Caco-2 (cell line): ENCODE results near the gene ANP32A. TPM values are rescaled to one million over a fixed set of nuclear protein-coding genes. Genes with fewer than 3 reads are reported as not detected.
"Not testable (repeated sequence)": the region's sequence is repeated elsewhere in the genome, so short reads cannot be mapped to it uniquely, and the experiment has no call there.

ENCODE experiments used
- Bru-seq: library from RNA; stranded (reverse); fragments of 400-500 nt; gene quantifications from one replicate; lab custom pipeline; 2021; lab: Mats Ljungman, UMichigan
- BruChase-seq, 2 experiments: library from RNA; stranded (reverse); fragments of 400-500 nt; gene quantifications; one replicate each; lab custom pipeline; 2021; lab: Mats Ljungman, UMichigan
- BruUV-seq: library from RNA; stranded (reverse); fragments of 400-500 nt; replicated peaks from 2 replicates; lab custom pipeline; 2021; lab: Mats Ljungman, UMichigan
- CTCF ChIA-PET: fragments of 300-600 bp; sonication (Branson Sonifier 250); formaldehyde crosslinking; loops from one replicate; lab custom pipeline; 2022; ENCODE audit warnings: antibody characterized with exemption; lab: Charles Lee
- POLR2A ChIA-PET: fragments of 300-600 bp; sonication (Branson Sonifier 250); formaldehyde crosslinking; loops from one replicate; lab custom pipeline; 2022; ENCODE audit warnings: antibody characterized with exemption; lab: Charles Lee
- DNase-seq, 2 experiments: peaks; one replicate each; pipeline versions ENCODE4 v3.0.0 to v3.0.0-alpha.2; 2020 to 2022
- H3K27me3 ChIP-seq: replicated peaks from 2 replicates; pipeline ENCODE4 v1.6.0; 2011; ENCODE audit warnings: low read length; ENCODE audit not compliant: control insufficient read depth, insufficient read depth
- H3K36me3 ChIP-seq: 2 replicates; pipeline ENCODE4 v1.5.1; 2011; ENCODE audit warnings: low read length; ENCODE audit not compliant: control insufficient read depth, insufficient read depth
- H3K4me1 ChIP-seq: fragments of 250-450 bp; sonication (Bioruptor Pico); 2 replicates; pipeline ENCODE4 v1.5.1; 2020; ENCODE audit warnings: mild to moderate bottlenecking
- H3K4me3 ChIP-seq: 2 replicates; pipeline ENCODE4 v1.5.1; 2011; ENCODE audit warnings: low read depth, mild to moderate bottlenecking, control low read depth, low read length
- H3K9me3 ChIP-seq: fragments of 250-450 bp; sonication (Bioruptor Pico); 2 replicates; pipeline ENCODE4 v1.5.1; 2020; ENCODE audit warnings: mild to moderate bottlenecking, moderate library complexity
- H3K27ac Mint-ChIP-seq: one replicate; pipeline ENCODE4 v1.8.0; 2022; ENCODE audit warnings: mixed read lengths; ENCODE audit not compliant: unreplicated experiment
- H3K27me3 Mint-ChIP-seq: one replicate; pipeline ENCODE4 v1.8.0; 2022; ENCODE audit warnings: mixed read lengths; ENCODE audit not compliant: insufficient read depth, unreplicated experiment
- H3K36me3 Mint-ChIP-seq: one replicate; pipeline ENCODE4 v1.8.0; 2022; ENCODE audit warnings: mild to moderate bottlenecking, mixed read lengths; ENCODE audit not compliant: insufficient read depth, unreplicated experiment
- H3K4me1 Mint-ChIP-seq: one replicate; pipeline ENCODE4 v1.8.0; 2022; ENCODE audit warnings: low read depth, mixed read lengths; ENCODE audit not compliant: unreplicated experiment
- H3K4me3 Mint-ChIP-seq: one replicate; pipeline ENCODE4 v1.8.0; 2022; ENCODE audit warnings: mild to moderate bottlenecking, moderate library complexity, mixed read lengths; ENCODE audit not compliant: unreplicated experiment
- H3K9me3 Mint-ChIP-seq: one replicate; pipeline ENCODE4 v1.8.0; 2022; ENCODE audit warnings: mixed read lengths; ENCODE audit not compliant: unreplicated experiment
- CTCF ChIP-seq, 2 experiments: fragments of 200-600 bp in 1 of 2; IDR thresholded peaks; 1 replicate in 1 of 2; 2 replicates in 1 of 2; pipeline versions ENCODE4 v1.5.1 to v1.8.0; 2011 to 2022; ENCODE audit warnings: antibody characterized with exemption in 1 of 2, control low read depth in 1 of 2, inconsistent platforms in 1 of 2, low read depth in 1 of 2, low read length in 1 of 2, mild to moderate bottlenecking in 1 of 2, moderate library complexity in 1 of 2; ENCODE audit not compliant: insufficient read depth in 1 of 2, severe bottlenecking in 1 of 2, unreplicated experiment in 1 of 2
- intact Hi-C: fragments of 100-400 bp; cut with micrococcal nuclease; formaldehyde crosslinking; loops from one replicate; pipeline ENCODE4 v1.10.0; 2022; ENCODE audit not compliant: unreplicated experiment
- long read RNA-seq: library from polyadenylated mRNA; stranded (forward); transcript quantifications from one replicate; pipeline ENCODE4 v2.0.0, GENCODE V29; 2022
- total RNA-seq: library from RNA; stranded (reverse); gene quantifications from 2 replicates; pipeline ENCODE4 v1.2.3, GENCODE V29; 2022

ANP32A gene
- total RNA-seq: 169 and 178 TPM in 2 replicates
- Bru-seq, nascent RNA: percentile 90 among the genes with signal in this experiment
- percentile 88 among the genes with signal in this experiment for BruChase-seq, experiment 1, labeled RNA remaining after a 2-hour chase
- percentile 93 among the genes with signal in this experiment for BruChase-seq, experiment 2, labeled RNA remaining after a 6-hour chase
- long read RNA-seq, transcript ANP32A-203 (7 exons, 2,440 nt): major isoform, 55 of 74 reads
- long read RNA-seq, partial matches to known transcripts: 2 of 74 reads
- long read RNA-seq, other reads (novel, unspliced or antisense): 16 of 74 reads

- Histone ChIP-seq H3K4me1 (peaks cover 20% of the 10 kb centered on the region), H3K9me3 (no peaks in the 10 kb centered on the region), H3K36me3 (no peaks in the 10 kb centered on the region), H3K27me3 (no peaks in the 10 kb centered on the region), H3K4me3 (peak within 1 kb of the TSS; percentile 95)
- no peak for TF ChIP-seq CTCF (IDR thresholded peaks at IDR 0.05; ENCODE audit: insufficient read depth in 1 of 2, low read depth in 1 of 2, low read length in 1 of 2, severe bottlenecking in 1 of 2, unreplicated experiment in 1 of 2)
- Mint-ChIP-seq H3K4me3 (peak within 1 kb of the TSS; percentile 100), H3K36me3 (peaks cover 38% of the 10 kb centered on the region), H3K9me3 (no peaks in the 10 kb centered on the region), H3K4me1 (peaks cover 6% of the 10 kb centered on the region), H3K27ac (peak within 1 kb of the TSS; percentile 84), H3K27me3 (no peaks in the 10 kb centered on the region)
- intact Hi-C loops: no loop called here
- peak; percentile 97 to 99 for DNase-seq
- no TSS peak for BruUV-seq
- POLR2A ChIA-PET: interaction anchor here (0.5 to 0.7 kb wide), 2 partner anchors 170 to 1717 kb away, joined by 4 to 5 read pairs; no protein-coding TSS in a partner anchor
- CTCF ChIA-PET: interaction anchor here (0.7 kb wide), 3 partner anchors 43 to 1938 kb away, joined by 3 to 8 read pairs (median 3); no protein-coding TSS in a partner anchor
These were observed at the start of gene ANP32A for GRCh38 chr15:68820295-68821189. TSS of gene ANP32A (minus strand) at chr15:68820895. CDS start at chr15:68820751, 144 bp downstream.

- Mint-ChIP-seq H3K4me1 (no peaks in the 10 kb centered on the region), H3K4me3 (no peak overlapping the region), H3K27me3 (peaks cover 5% of the 10 kb centered on the region), H3K27ac (no peak overlapping the region), H3K9me3 (peaks cover 7% of the 10 kb centered on the region), H3K36me3 (no peaks in the 10 kb centered on the region)
- Histone ChIP-seq H3K9me3 (no peaks in the 10 kb centered on the region; the same call in 1 of the 2 replicates), H3K4me3 (no peak overlapping the region), H3K4me1 (no peaks in the 10 kb centered on the region), H3K27me3 (no peaks in the 10 kb centered on the region), H3K36me3 (no peaks in the 10 kb centered on the region)
- no peak for TF ChIP-seq CTCF (IDR thresholded peaks at IDR 0.05; ENCODE audit: insufficient read depth in 1 of 2, low read depth in 1 of 2, low read length in 1 of 2, severe bottlenecking in 1 of 2, unreplicated experiment in 1 of 2)
- intact Hi-C loops: no loop called here
- POLR2A ChIA-PET: no interaction called here
- CTCF ChIA-PET: no interaction called here
- no TSS peak for BruUV-seq
- no peak for DNase-seq
These were observed 47.6 kb upstream of the ANP32A start for GRCh38 chr15:68868296-68868695.

GRCh38 chr15:68862415-68862814, 41.7 kb upstream of the ANP32A start:
- intact Hi-C loops: no loop called here
- H3K4me3 Mint-ChIP-seq: no peak overlapping the region
- Histone ChIP-seq H3K27me3 (no peaks in the 10 kb centered on the region), H3K9me3 (peaks cover under 1% of the 10 kb centered on the region), H3K36me3 (no peaks in the 10 kb centered on the region), H3K4me1 (no peaks in the 10 kb centered on the region), H3K4me3 (no peak overlapping the region)
- no peak for DNase-seq
- H3K36me3 Mint-ChIP-seq: no peaks in the 10 kb centered on the region
- CTCF ChIA-PET: no interaction called here
- no peak overlapping the region for H3K27ac Mint-ChIP-seq
- H3K9me3 Mint-ChIP-seq: peaks cover 15% of the 10 kb centered on the region
- H3K4me1 Mint-ChIP-seq: no peaks in the 10 kb centered on the region
- POLR2A ChIA-PET: no interaction called here
- no peaks in the 10 kb centered on the region for H3K27me3 Mint-ChIP-seq
- no peak for TF ChIP-seq CTCF (IDR thresholded peaks at IDR 0.05; ENCODE audit: insufficient read depth in 1 of 2, low read depth in 1 of 2, low read length in 1 of 2, severe bottlenecking in 1 of 2, unreplicated experiment in 1 of 2)
- BruUV-seq: no TSS peak

- DNase-seq, H3K36me3 ChIP-seq, BruUV-seq, H3K4me1 ChIP-seq, POLR2A ChIA-PET, CTCF ChIA-PET, H3K9me3 ChIP-seq, H3K36me3 Mint-ChIP-seq, H3K4me3 Mint-ChIP-seq, H3K27me3 Mint-ChIP-seq, H3K27ac Mint-ChIP-seq, H3K27me3 ChIP-seq, intact Hi-C loops, H3K4me1 Mint-ChIP-seq, H3K4me3 ChIP-seq: not testable (repeated sequence)
- peaks cover 24% of the 10 kb centered on the region for H3K9me3 Mint-ChIP-seq
These were observed 38.0 kb upstream of the ANP32A start for GRCh38 chr15:68858666-68859065.
